GM10248 (cell line): Measurements from ENCODE around the gene MAGEA9.

ENCODE experiments used
- CTCF ChIA-PET: fragments of 300-600 bp; sonication (Branson Sonifier 250); formaldehyde crosslinking; extraction: SDS; loops from one replicate; lab custom pipeline; 2021; ENCODE audit warnings: antibody characterized with exemption; lab: Yijun Ruan, JAX
- POLR2A ChIA-PET: fragments of 350-650 bp; sonication (Branson Sonifier 250); formaldehyde crosslinking; extraction: SDS; loops from one replicate; lab custom pipeline; 2020; ENCODE audit warnings: antibody characterized with exemption; lab: Yijun Ruan, JAX
- DNase-seq: peaks from one replicate; pipeline ENCODE4 v3.0.0; 2012; ENCODE audit errors: extremely low spot score
- TF ChIP-seq, protein P1 (sequence below): IDR thresholded peaks from 2 replicates; pipeline ENCODE4 v1.5.1; 2012; ENCODE audit warnings: mild to moderate bottlenecking, low read depth; ENCODE audit errors: extremely low read depth, missing control alignments, control extremely low read depth

The MAGEA9 gene

DNA sequence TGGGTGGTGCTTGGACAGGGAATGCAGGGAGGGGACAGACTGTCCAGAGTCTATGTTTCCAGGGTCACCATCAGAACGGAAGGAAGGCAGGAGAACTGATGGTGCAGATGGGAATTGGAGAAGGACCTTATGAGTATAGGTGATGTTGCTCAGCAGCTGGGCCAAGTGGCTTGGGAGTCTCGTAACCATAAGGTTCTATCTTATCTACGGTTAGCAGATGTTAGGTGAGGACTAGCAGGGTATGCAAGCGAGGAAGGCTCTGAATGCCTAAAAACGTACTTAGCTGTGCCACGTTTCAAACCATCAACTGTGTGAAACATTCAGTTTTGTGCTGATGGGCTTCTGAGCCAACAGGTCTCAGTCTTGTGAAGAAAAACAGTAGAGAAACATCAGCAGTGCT lies 22.4 kb downstream of the MAGEA9 start:
- ChIA-PET POLR2A (no interaction called here), CTCF (interaction anchor here (1.9 kb wide), 1 partner anchor 10 kb away, joined by 5 read pairs; no protein-coding TSS in a partner anchor)
- TF ChIP-seq, protein P1, sequence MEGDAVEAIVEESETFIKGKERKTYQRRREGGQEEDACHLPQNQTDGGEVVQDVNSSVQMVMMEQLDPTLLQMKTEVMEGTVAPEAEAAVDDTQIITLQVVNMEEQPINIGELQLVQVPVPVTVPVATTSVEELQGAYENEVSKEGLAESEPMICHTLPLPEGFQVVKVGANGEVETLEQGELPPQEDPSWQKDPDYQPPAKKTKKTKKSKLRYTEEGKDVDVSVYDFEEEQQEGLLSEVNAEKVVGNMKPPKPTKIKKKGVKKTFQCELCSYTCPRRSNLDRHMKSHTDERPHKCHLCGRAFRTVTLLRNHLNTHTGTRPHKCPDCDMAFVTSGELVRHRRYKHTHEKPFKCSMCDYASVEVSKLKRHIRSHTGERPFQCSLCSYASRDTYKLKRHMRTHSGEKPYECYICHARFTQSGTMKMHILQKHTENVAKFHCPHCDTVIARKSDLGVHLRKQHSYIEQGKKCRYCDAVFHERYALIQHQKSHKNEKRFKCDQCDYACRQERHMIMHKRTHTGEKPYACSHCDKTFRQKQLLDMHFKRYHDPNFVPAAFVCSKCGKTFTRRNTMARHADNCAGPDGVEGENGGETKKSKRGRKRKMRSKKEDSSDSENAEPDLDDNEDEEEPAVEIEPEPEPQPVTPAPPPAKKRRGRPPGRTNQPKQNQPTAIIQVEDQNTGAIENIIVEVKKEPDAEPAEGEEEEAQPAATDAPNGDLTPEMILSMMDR = no peak
- DNase-seq = no peak

DNA sequence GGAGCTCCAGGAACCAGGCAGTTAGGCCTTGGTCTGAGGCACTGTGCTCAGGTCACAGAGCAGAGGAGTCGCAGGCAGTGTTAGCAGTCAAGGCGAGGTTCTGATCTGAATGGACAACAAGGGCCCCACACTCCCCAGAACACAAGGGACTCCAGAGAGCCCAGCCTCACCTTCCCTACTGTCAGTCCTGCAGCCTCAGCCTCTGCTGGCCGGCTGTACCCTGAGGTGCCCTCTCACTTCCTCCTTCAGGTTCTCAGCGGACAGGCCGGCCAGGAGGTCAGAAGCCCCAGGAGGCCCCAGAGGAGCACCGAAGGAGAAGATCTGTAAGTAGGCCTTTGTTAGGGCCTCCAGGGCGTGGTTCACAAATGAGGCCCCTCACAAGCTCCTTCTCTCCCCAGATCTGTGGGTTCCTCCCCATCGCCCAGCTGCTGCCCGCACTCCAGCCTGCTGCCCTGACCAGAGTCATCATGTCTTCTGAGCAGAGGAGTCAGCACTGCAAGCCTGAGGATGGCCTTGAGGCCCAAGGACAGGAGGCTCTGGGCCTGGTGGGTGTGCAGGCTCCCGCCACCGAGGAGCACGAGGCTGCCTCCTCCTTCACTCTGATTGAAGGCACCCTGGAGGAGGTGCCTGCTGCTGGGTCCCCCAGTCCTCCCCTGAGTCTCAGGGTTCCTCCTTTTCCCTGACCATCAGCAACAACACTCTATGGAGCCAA lies 26.2 kb downstream of the MAGEA9 start:
- no peak for DNase-seq
- CTCF ChIA-PET = no interaction called here
- POLR2A ChIA-PET = no interaction called here
- TF ChIP-seq, protein P1 = no peak

DNA sequence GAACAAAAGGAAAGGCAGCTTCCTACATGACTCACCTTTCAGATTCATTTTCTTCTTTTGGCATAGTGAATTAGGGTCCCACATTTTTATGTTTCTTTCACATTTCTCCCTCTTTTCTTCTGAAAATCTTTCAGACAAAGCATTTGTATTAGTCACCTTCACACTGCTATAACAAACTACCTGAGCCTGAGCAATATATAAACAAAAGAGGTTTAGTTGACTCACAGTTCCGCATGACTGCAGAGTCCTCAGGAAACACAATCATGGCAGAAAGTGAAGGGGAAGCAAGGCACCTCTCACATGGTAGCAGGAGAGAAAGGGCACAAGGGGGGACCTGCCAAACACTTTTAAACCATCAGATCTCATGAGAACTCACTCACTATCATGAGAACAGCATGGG lies 36.9 kb downstream of the MAGEA9 start:
- POLR2A ChIA-PET = no interaction called here
- TF ChIP-seq, protein P1 = no peak
- CTCF ChIA-PET = no interaction called here

DNA sequence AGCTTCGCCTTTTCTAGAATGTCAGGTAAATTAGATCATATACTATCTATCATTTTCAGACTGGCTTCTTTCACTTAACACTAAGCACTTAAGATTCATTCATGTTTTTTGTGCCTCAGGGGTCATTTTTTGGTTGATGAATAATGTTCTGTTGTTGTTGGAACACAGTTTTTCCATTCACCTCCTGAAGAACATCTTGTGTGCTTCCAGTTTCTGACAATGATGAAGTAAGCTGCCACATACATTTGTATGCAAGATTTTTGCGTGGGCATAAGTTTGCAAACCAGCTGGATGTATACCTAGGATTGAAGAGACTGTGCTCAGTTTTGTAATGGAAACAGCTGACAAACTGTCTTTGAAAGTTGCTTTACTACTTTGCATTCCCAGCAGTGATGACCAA lies 37.6 kb downstream of the MAGEA9 start:
- ChIA-PET CTCF (no interaction called here), POLR2A (no interaction called here)
- no peak for DNase-seq
- TF ChIP-seq, protein P1 = no peak

More for the DNA sequence above, 36.9 kb downstream of the MAGEA9 start:
- no peak for DNase-seq

DNA sequence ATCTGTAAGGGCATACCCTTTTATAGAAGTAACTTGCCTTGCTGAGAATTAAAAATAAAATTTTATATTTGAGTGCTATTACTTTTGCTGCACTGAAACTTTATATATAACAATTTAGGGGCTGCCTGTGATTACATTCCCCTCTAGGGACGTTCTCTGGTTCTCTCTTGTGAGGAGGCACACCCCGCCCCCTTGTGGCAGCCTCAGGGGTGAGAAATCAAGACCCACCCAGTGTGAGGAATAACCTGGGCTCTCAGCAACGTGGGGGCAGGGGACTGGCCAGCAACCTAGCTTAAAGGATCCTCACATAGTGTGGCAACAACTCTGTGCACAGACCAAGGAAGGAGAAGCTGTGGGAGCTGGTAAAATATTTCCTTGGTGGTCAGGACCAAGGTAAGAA lies 43.7 kb downstream of the MAGEA9 start:
- no peak for DNase-seq
- ChIA-PET CTCF (no interaction called here), POLR2A (no interaction called here)
- TF ChIP-seq, protein P1 = peak; percentile 41

DNA sequence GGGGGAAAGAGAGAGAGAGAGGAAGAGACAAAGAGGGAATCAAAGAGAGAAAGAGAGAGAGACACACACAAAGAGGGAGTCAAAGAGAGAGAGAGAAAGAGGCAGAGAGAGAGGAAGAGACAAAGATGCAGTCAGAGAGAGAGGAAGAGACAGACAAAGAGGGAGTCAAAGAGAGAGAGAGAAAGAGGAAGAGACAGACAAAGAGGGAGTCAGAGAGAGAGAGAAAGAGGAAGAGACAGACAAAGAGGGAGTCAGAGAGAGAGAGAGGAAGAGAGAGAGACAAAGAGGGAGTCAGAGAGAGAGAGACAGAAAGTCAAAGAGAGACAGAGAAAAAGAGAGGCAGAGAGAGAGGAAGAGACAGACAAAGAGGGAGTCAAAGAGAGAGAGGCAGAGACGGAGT lies 45.5 kb downstream of the MAGEA9 start:
- ChIA-PET POLR2A (no interaction called here), CTCF (no interaction called here)
- no peak for DNase-seq
- TF ChIP-seq, protein P1 = no peak
